ENCODE results near the gene DAPK2. TPM values are rescaled to one million over a fixed set of nuclear protein-coding genes. Genes with fewer than 3 reads are reported as not detected.

The DAPK2 gene
- total and polyA plus RNA-seq, 2 of the 4 experiments (the other 2 are of a cell fraction) = 0.34 to 0.36 TPM

- no peak overlapping the region for H2BK5ac ChIP-seq (ENCODE audit: low read depth, low read length, poor library complexity, severe bottlenecking)
- no peak overlapping the region for H3K4ac ChIP-seq (ENCODE audit: low read depth, low read length)
- no peak overlapping the region for H3K23ac ChIP-seq (ENCODE audit: low read depth, low read length)
- no peak overlapping the region for H2BK120ac ChIP-seq (ENCODE audit: low read depth, low read length)
- no peak overlapping the region for H3K9ac ChIP-seq (ENCODE audit: low read depth, low read length)
- dilution Hi-C loops (cut with HindIII; ENCODE audit: low sequenced_read_pairs, unreplicated experiment) (no loop called here), in situ Hi-C loops (cut with MboI; ENCODE audit: low sequenced_read_pairs) (no loop called here), intact Hi-C loops (cut with micrococcal nuclease) (no loop called here)
- H2BK20ac ChIP-seq (ENCODE audit: low read depth, low read length) = no peak overlapping the region
- WGBS, 2 experiments (ENCODE audit: extremely low coverage in 2 of 2, insufficient read length in 1 of 2) = 88% methylated on average over 8 of the region's 9 CpGs; no CpG with 5 or more reads in 1 of the 2 experiments
- no peaks in the 10 kb centered on the region for H3K36me3 ChIP-seq (ENCODE audit: control insufficient read depth, insufficient read depth, low read length)
- no peak overlapping the region for H2AK5ac ChIP-seq (ENCODE audit: low read depth, low read length)
- H3K56ac ChIP-seq (ENCODE audit: extremely low read depth, insufficient read depth, low read length) = no peak overlapping the region
- no peak overlapping the region for H2AK9ac ChIP-seq (replicated peaks; ENCODE audit: low read depth, low read length, poor library complexity)
- no peak overlapping the region for H4K8ac ChIP-seq (ENCODE audit: low read depth in 2 of 2, low read length in 2 of 2)
- H3K4me3 ChIP-seq (ENCODE audit: insufficient read depth, low read depth, low read length) = no peak overlapping the region
- no peak overlapping the region for H3K14ac ChIP-seq (replicated peaks; ENCODE audit: low read depth, low read length)
- no peak overlapping the region for H3K27ac ChIP-seq (ENCODE audit: insufficient read depth, low read length)
- no peak overlapping the region for H3K4me2 ChIP-seq (ENCODE audit: low read depth, low read length)
- no peak for ATAC-seq (ENCODE audit: low read depth)
- no TSS peak for BruUV-seq (replicated peaks)
- H4K5ac ChIP-seq (ENCODE audit: low read depth, low read length) = no peak overlapping the region
- no peak overlapping the region for H4K91ac ChIP-seq (ENCODE audit: insufficient read depth, low read depth, low read length)
- peaks cover 11% of the 10 kb centered on the region for H3K27me3 ChIP-seq (ENCODE audit: control insufficient read depth, insufficient read depth, low read length)
- H3K9me1 ChIP-seq (ENCODE audit: insufficient read depth, low read length) = no peaks in the 10 kb centered on the region; the same call in 1 of the 2 replicates
- CTCF ChIA-PET = no interaction called here
- no peak for DNase-seq
- no peak overlapping the region for H2BK15ac ChIP-seq (ENCODE audit: low read depth, low read length)
- H3K4me1 ChIP-seq (ENCODE audit: control insufficient read depth, insufficient read depth, low read length) = peaks cover 18% of the 10 kb centered on the region; the same call in 1 of the 2 replicates
- no peak overlapping the region for H2AFZ ChIP-seq (replicated peaks; ENCODE audit: low read length, poor library complexity)
- POLR2A ChIA-PET (ENCODE audit: unreplicated experiment) = no interaction called here
- TF ChIP-seq POLR2A (IDR thresholded peaks at IDR 0.05; ENCODE audit: low read depth, low read length) = no peak
- no peak for TF ChIP-seq BHLHE40 (IDR thresholded peaks at IDR 0.05; ENCODE audit: low read depth, low read length)
- TF ChIP-seq CEBPB (IDR thresholded peaks at IDR 0.05; ENCODE audit: low read depth, low read length) = no peak
- no peak for TF ChIP-seq ELK1 (IDR thresholded peaks at IDR 0.05; ENCODE audit: borderline replicate concordance, low read depth, low read length)
- no peak for TF ChIP-seq CHD1 (IDR thresholded peaks at IDR 0.05; ENCODE audit: low read depth, low read length)
- no peak for TF ChIP-seq RFX5 (IDR thresholded peaks at IDR 0.05; ENCODE audit: low read depth, low read length)
- no peak for TF ChIP-seq CTCF (conservative IDR thresholded peaks at IDR 0.05; ENCODE audit: low read depth, low read length)
- TF ChIP-seq MXI1 (IDR thresholded peaks at IDR 0.05; ENCODE audit: borderline replicate concordance, low read depth, low read length) = no peak
- no peak for TF ChIP-seq MAFK (IDR thresholded peaks at IDR 0.05; ENCODE audit: low read depth, low read length)
- no peak for TF ChIP-seq RCOR1 (IDR thresholded peaks at IDR 0.05; ENCODE audit: insufficient replicate concordance, low read length)
- H3K79me1 ChIP-seq (ENCODE audit: low read depth in 1 of 2, low read length in 2 of 2) = no peaks in the 10 kb centered on the region
- no peaks in the 10 kb centered on the region for H4K20me1 ChIP-seq (ENCODE audit: insufficient read depth, low read length)
- H3K9me3 ChIP-seq (ENCODE audit: control insufficient read depth, insufficient read depth, low read length) = no peaks in the 10 kb centered on the region
- no peak overlapping the region for H3K18ac ChIP-seq (ENCODE audit: low read depth, low read length)
These were observed 132.9 kb downstream of the DAPK2 start for GRCh38 chr15:63913336-63913735.
